WERI-Rb-1 (cell line): ENCODE data around the gene MAGEL2.

ENCODE experiments used
- DNase-seq: peaks from one replicate; pipeline ENCODE4 v3.0.0-alpha.2; 2020
- H3K27ac ChIP-seq: fragments of 250-450 bp; sonication (Bioruptor Pico); 2 replicates; pipeline ENCODE4 v1.5.1; 2020; ENCODE audit warnings: mild to moderate bottlenecking, moderate library complexity
- H3K27me3 ChIP-seq: fragments of 250-450 bp; sonication (Bioruptor Pico); 2 replicates; pipeline ENCODE4 v1.5.1; 2021; ENCODE audit warnings: mild to moderate bottlenecking, low read depth, moderate library complexity; ENCODE audit not compliant: insufficient read depth, severe bottlenecking
- H3K36me3 ChIP-seq: fragments of 250-450 bp; sonication (Bioruptor Pico); 2 replicates; pipeline ENCODE4 v1.5.1; 2020; ENCODE audit warnings: mild to moderate bottlenecking, moderate library complexity
- H3K4me3 ChIP-seq: 2 replicates; pipeline ENCODE4 v1.5.1; 2011; ENCODE audit warnings: low read depth, mild to moderate bottlenecking, control low read depth, low read length
- H3K9me3 ChIP-seq: fragments of 250-450 bp; sonication (Bioruptor Pico); 2 replicates; pipeline ENCODE4 v1.5.1; 2021; ENCODE audit warnings: mild to moderate bottlenecking, moderate library complexity; ENCODE audit not compliant: severe bottlenecking
- CTCF ChIP-seq: IDR thresholded peaks from 2 replicates; pipeline ENCODE4 v1.5.1; 2011; ENCODE audit warnings: low read depth, mild to moderate bottlenecking, control low read depth, inconsistent platforms, low read length

MAGEL2 gene

GRCh38 chr15:23647001-23647295, 719 bp downstream of the MAGEL2 start:
- TF ChIP-seq CTCF = no peak
- Histone ChIP-seq H3K27ac (no peak overlapping the region), H3K4me3 (peak overlapping the region; percentile 61), H3K27me3 (peaks cover 39% of the 10 kb centered on the region), H3K9me3 (no peaks in the 10 kb centered on the region), H3K36me3 (no peaks in the 10 kb centered on the region)
- DNase-seq = no peak

GRCh38 chr15:23646165-23647000, 1.3 kb downstream of the MAGEL2 start:
- no peak for TF ChIP-seq CTCF
- Histone ChIP-seq H3K27ac (no peak overlapping the region), H3K27me3 (peaks cover 39% of the 10 kb centered on the region), H3K9me3 (no peaks in the 10 kb centered on the region), H3K4me3 (no peak overlapping the region), H3K36me3 (no peaks in the 10 kb centered on the region)
- no peak for DNase-seq

- Histone ChIP-seq H3K4me3 (no peak overlapping the region), H3K9me3 (no peaks in the 10 kb centered on the region), H3K36me3 (no peaks in the 10 kb centered on the region), H3K27me3 (peaks cover 42% of the 10 kb centered on the region), H3K27ac (no peak overlapping the region)
- peak; percentile 73 for TF ChIP-seq CTCF
- DNase-seq = peak; percentile 37
Measured at GRCh38 chr15:23645371-23646164, 2.1 kb downstream of the MAGEL2 start.

- Histone ChIP-seq H3K4me3 (no peak overlapping the region), H3K36me3 (no peaks in the 10 kb centered on the region), H3K27ac (no peak overlapping the region), H3K9me3 (no peaks in the 10 kb centered on the region), H3K27me3 (peaks cover 37% of the 10 kb centered on the region)
- no peak for TF ChIP-seq CTCF
- no peak for DNase-seq
Measured at GRCh38 chr15:23644829-23645228, 2.8 kb downstream of the MAGEL2 start.

GRCh38 chr15:23642413-23643044, 5.1 kb downstream of the MAGEL2 start:
- H3K27me3 ChIP-seq = peaks cover 24% of the 10 kb centered on the region
- peak; percentile 88 for TF ChIP-seq CTCF
- no peaks in the 10 kb centered on the region for H3K36me3 ChIP-seq
- H3K27ac ChIP-seq = no peak overlapping the region
- no peak overlapping the region for H3K4me3 ChIP-seq
- DNase-seq = peak; percentile 63
- no peaks in the 10 kb centered on the region for H3K9me3 ChIP-seq
